NCI-H1417 (cell line): ENCODE data around the gene CTIF.

Source experiments
- DNase-seq, 3 experiments: peaks; one replicate each; lab custom pipeline; 2025; lab: John Stamatoyannopoulos, UW

The CTIF gene

GRCh38 chr18:48789259-48789812 is 250.5 kb downstream of the CTIF start:
- DNase-seq: no peak

GRCh38 chr18:48790226-48790863 is 251.5 kb downstream of the CTIF start:
- no peak for DNase-seq

GRCh38 chr18:48790869-48791635 is 252.2 kb downstream of the CTIF start:
- DNase-seq: no peak

GRCh38 chr18:48791636-48792105 is 252.8 kb downstream of the CTIF start:
- DNase-seq: no peak

GRCh38 chr18:48792141-48792540 is 253.3 kb downstream of the CTIF start:
- no peak for DNase-seq

- peak in 1 of 3 experiments; percentile 28 for DNase-seq
Observed at GRCh38 chr18:48792611-48793380, 254.0 kb downstream of the CTIF start.

- no peak for DNase-seq
Observed at GRCh38 chr18:48794251-48794970, 255.6 kb downstream of the CTIF start.

- no peak for DNase-seq
Observed at GRCh38 chr18:48795696-48796095, 256.9 kb downstream of the CTIF start.

GRCh38 chr18:48796491-48797205 is 257.8 kb downstream of the CTIF start:
- no peak for DNase-seq

GRCh38 chr18:48797841-48798255 is 259.0 kb downstream of the CTIF start:
- peak in 1 of 3 experiments; percentile 45 for DNase-seq

GRCh38 chr18:48798334-48799245 is 259.8 kb downstream of the CTIF start:
- no peak for DNase-seq

GRCh38 chr18:48799724-48800315 is 261.0 kb downstream of the CTIF start:
- DNase-seq: no peak

- no peak for DNase-seq
Observed at GRCh38 chr18:48800466-48800865, 261.6 kb downstream of the CTIF start.

GRCh38 chr18:48800876-48801727 is 262.3 kb downstream of the CTIF start:
- no peak for DNase-seq

- no peak for DNase-seq
Observed at GRCh38 chr18:48801728-48802542, 263.1 kb downstream of the CTIF start.

- peak in 1 of 3 experiments; percentile 19 for DNase-seq
Observed at GRCh38 chr18:48802543-48803290, 263.9 kb downstream of the CTIF start.

- DNase-seq: no peak
Observed at GRCh38 chr18:48803518-48803917, 264.7 kb downstream of the CTIF start.
